B cell (primary cell): ENCODE measurements around the gene ERC2. TPM values are rescaled to one million over a fixed set of nuclear protein-coding genes. Genes with fewer than 3 reads are reported as not detected.

Experiments
- ATAC-seq: fragments of 200-7000 bp; cut with Tn5 transposase; one replicate; pipeline ENCODE4 v1.10.0; 2021; ENCODE audit warnings: low read depth, mild to moderate bottlenecking, moderate number of reproducible peaks, moderate library complexity
- CTCF ChIA-PET: fragments of 350-600 bp; sonication (Branson Sonifier 250); formaldehyde crosslinking; loops from one replicate; lab custom pipeline; 2021; ENCODE audit warnings: antibody characterized with exemption, inconsistent platforms; lab: Charles Lee
- POLR2A ChIA-PET: fragments of 350-600 bp; sonication (Branson Sonifier 250); formaldehyde crosslinking; loops from one replicate; lab custom pipeline; 2021; ENCODE audit warnings: antibody characterized with exemption; lab: Charles Lee
- DNase-seq: peaks from one replicate; pipeline ENCODE4 v3.0.0; 2013
- H2AFZ ChIP-seq: 2 replicates; pipeline ENCODE4 v1.6.1; 2012; ENCODE audit warnings: mild to moderate bottlenecking, low read depth, low read length; ENCODE audit not compliant: insufficient read depth, poor library complexity, severe bottlenecking
- H3K27ac ChIP-seq, 2 donors: 1 replicate in 1 of 2; 2 replicates in 1 of 2; pipeline ENCODE4 v1.5.1; 2012 to 2013; ENCODE audit warnings: low read length in 2 of 2, mild to moderate bottlenecking in 2 of 2, moderate library complexity in 1 of 2
- H3K27me3 ChIP-seq, 4 experiments: fragments of 200-600 bp in 1 of 4; sonication (generic) in 1 of 4; replicated peaks in 1 of 4; 1 replicate in 2 of 4; 2 replicates in 2 of 4; pipeline versions ENCODE4 v1.6.1 to v1.7.0; 2013 to 2016; ENCODE audit warnings: low read length in 3 of 4, mild to moderate bottlenecking in 2 of 4, mixed read lengths in 1 of 4, moderate library complexity in 1 of 4; ENCODE audit not compliant: insufficient read depth in 4 of 4, control insufficient read depth in 3 of 4; ENCODE audit errors: control extremely low read depth in 1 of 4
- H3K36me3 ChIP-seq, 2 experiments: replicated peaks in 1 of 2; 1 replicate in 1 of 2; 2 replicates in 1 of 2; pipeline versions ENCODE4 v1.6.1 to v1.7.1; 2013; ENCODE audit warnings: low read length in 1 of 2; ENCODE audit not compliant: insufficient read depth in 2 of 2, control insufficient read depth in 1 of 2; ENCODE audit errors: control extremely low read depth in 1 of 2, extremely low read depth in 1 of 2
- H3K4me1 ChIP-seq, 2 donors: fragments of 200-600 bp in 1 of 2; sonication (generic) in 1 of 2; 1 replicate in 1 of 2; 2 replicates in 1 of 2; pipeline versions ENCODE4 v1.5.1 to v1.6.1; 2013 to 2017; ENCODE audit warnings: low read length in 2 of 2; ENCODE audit not compliant: control insufficient read depth in 2 of 2, insufficient read depth in 2 of 2
- H3K4me2 ChIP-seq: replicated peaks from 2 replicates; pipeline ENCODE3; 2012; ENCODE audit warnings: mild to moderate bottlenecking, low read depth, low read length; ENCODE audit not compliant: poor library complexity, severe bottlenecking
- H3K4me3 ChIP-seq, 5 experiments: fragments of 200-600 bp in 1 of 5; sonication (generic) in 1 of 5; 1 replicate in 3 of 5; 2 replicates in 2 of 5; pipeline versions ENCODE4 v1.5.1 to v1.7.0; 2011 to 2016; ENCODE audit warnings: low read length in 4 of 5, mild to moderate bottlenecking in 4 of 5, low read depth in 2 of 5, control low read depth in 1 of 5, moderate library complexity in 1 of 5; ENCODE audit not compliant: insufficient read depth in 1 of 5; ENCODE audit errors: control extremely low read depth in 1 of 5, extremely low read depth in 1 of 5
- H3K79me2 ChIP-seq: fragments of 200-600 bp; sonication (generic); one replicate; pipeline ENCODE4 v1.6.0; 2016; ENCODE audit warnings: low read length; ENCODE audit not compliant: control insufficient read depth, insufficient read depth
- H3K9ac ChIP-seq: fragments of 200-600 bp; sonication (generic); 2 replicates; pipeline ENCODE4 v1.6.1; 2017; ENCODE audit warnings: mild to moderate bottlenecking, low read length, moderate library complexity
- H3K9me3 ChIP-seq, 3 donors: one replicate each; pipeline versions ENCODE4 v1.6.1 to v1.7.1; 2013; ENCODE audit warnings: low read length in 2 of 3; ENCODE audit not compliant: control insufficient read depth in 2 of 3, insufficient read depth in 1 of 3; ENCODE audit errors: control extremely low read depth in 1 of 3
- H4K20me1 ChIP-seq: 2 replicates; pipeline ENCODE4 v1.6.0; 2012; ENCODE audit warnings: mild to moderate bottlenecking, low read length; ENCODE audit not compliant: insufficient read depth, control insufficient read depth, poor library complexity, severe bottlenecking
- H3K27ac Mint-ChIP-seq: one replicate; pipeline ENCODE4 v1.8.0; 2021; ENCODE audit warnings: mixed read lengths
- H3K27me3 Mint-ChIP-seq: one replicate; pipeline ENCODE4 v1.8.0; 2021; ENCODE audit warnings: mixed read lengths
- H3K4me1 Mint-ChIP-seq: one replicate; pipeline ENCODE4 v1.8.0; 2021; ENCODE audit warnings: mixed read lengths
- H3K4me3 Mint-ChIP-seq: one replicate; pipeline ENCODE4 v1.8.0; 2021; ENCODE audit warnings: mixed read lengths
- H3K9me3 Mint-ChIP-seq: one replicate; pipeline ENCODE4 v1.8.0; 2022; ENCODE audit warnings: mixed read lengths; ENCODE audit not compliant: insufficient read depth
- EZH2 ChIP-seq: IDR thresholded peaks from 2 replicates; pipeline ENCODE4 v1.6.1; 2012; ENCODE audit warnings: borderline replicate concordance, low read depth, mild to moderate bottlenecking, moderate library complexity, low read length; ENCODE audit not compliant: insufficient read depth, poor library complexity, severe bottlenecking
- WGBS: methylation state at CpG from one replicate; pipeline ENCODE4 v1.1.5; 2013; ENCODE audit warnings: missing lambda C conversion rate; ENCODE audit not compliant: insufficient coverage; 5-methylcytosine and 5-hydroxymethylcytosine counted together
- intact Hi-C: fragments of 100-400 bp; cut with micrococcal nuclease; formaldehyde crosslinking; loops from one replicate; pipeline ENCODE4 v1.10.0; 2022
- polyA plus RNA-seq: library from polyadenylated mRNA; depleted of rRNA; stranded (reverse); fragments of >200 nt; gene quantifications from 2 replicates; pipeline ENCODE4 v1.2.3, GENCODE V29; 2012
- total RNA-seq, 2 donors: library from RNA; stranded (reverse); fragments of 120-200 nt in 1 of 2; gene quantifications; 1 replicate in 1 of 2; 2 replicates in 1 of 2; pipeline versions ENCODE4 v1.2.3 to v1.2.4, GENCODE V29; 2013 to 2022
- TF ChIP-seq, protein P1 (sequence below): fragments of 200-600 bp; IDR thresholded peaks from one replicate; pipeline ENCODE4 v1.8.0; 2022; ENCODE audit warnings: antibody characterized with exemption, mild to moderate bottlenecking

ERC2 gene
- total and polyA plus RNA-seq, 2 donors (not counting 1 experiment from before 2014, with no cell fraction given): not detected

DNA sequence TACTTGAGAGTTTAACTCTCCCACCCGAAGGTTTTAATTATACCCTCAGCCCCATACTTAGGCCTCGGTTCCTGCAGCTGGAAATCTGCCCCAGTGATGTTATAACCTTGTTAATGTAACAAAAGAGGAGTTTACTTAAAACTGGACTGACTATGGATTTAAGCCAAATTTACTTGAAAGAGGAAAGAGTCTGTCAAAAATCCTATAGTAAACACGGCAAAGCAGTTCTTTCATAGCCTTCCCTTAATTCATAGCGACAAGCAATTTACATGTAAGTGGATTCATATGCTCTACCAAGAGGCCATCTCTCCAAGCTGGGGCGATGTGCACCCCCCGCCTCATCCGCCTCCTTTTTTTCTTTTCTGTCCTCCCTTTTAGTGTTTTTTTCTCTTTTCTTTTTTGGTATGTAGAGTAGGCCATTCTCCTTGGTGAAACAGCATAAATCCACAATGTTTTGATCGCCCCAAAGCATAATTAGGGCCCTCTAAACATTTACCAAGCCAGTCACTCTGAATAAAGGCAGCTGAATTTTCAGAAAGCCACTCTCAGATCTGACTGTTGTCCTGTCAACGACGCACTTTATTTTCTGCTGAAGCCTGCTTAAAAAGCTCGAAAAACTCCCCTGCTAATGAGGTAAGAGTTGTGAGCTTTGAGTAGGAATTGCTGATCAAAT, 608.1 kb downstream of the ERC2 start:
- Histone ChIP-seq H3K79me2 (no peaks in the 10 kb centered on the region), H3K9me3 (no peaks in the 10 kb centered on the region), H2AFZ (no peak overlapping the region), H3K27me3 (no peaks in the 10 kb centered on the region), H3K4me3 (no peak overlapping the region), H4K20me1 (no peaks in the 10 kb centered on the region), H3K9ac (no peak overlapping the region), H3K4me2 (no peak overlapping the region), H3K27ac (no peak overlapping the region), H3K36me3 (no peaks in the 10 kb centered on the region), H3K4me1 (no peaks in the 10 kb centered on the region)
- H3K9me3 Mint-ChIP-seq: no peaks in the 10 kb centered on the region
- no peaks in the 10 kb centered on the region for H3K4me1 Mint-ChIP-seq
- ChIA-PET CTCF (no interaction called here), POLR2A (no interaction called here)
- intact Hi-C loops: no loop called here
- no peak for TF ChIP-seq EZH2
- TF ChIP-seq, protein P1, sequence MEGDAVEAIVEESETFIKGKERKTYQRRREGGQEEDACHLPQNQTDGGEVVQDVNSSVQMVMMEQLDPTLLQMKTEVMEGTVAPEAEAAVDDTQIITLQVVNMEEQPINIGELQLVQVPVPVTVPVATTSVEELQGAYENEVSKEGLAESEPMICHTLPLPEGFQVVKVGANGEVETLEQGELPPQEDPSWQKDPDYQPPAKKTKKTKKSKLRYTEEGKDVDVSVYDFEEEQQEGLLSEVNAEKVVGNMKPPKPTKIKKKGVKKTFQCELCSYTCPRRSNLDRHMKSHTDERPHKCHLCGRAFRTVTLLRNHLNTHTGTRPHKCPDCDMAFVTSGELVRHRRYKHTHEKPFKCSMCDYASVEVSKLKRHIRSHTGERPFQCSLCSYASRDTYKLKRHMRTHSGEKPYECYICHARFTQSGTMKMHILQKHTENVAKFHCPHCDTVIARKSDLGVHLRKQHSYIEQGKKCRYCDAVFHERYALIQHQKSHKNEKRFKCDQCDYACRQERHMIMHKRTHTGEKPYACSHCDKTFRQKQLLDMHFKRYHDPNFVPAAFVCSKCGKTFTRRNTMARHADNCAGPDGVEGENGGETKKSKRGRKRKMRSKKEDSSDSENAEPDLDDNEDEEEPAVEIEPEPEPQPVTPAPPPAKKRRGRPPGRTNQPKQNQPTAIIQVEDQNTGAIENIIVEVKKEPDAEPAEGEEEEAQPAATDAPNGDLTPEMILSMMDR: no peak
- WGBS: 82% methylated on average over 3 of the region's 11 CpGs
- ATAC-seq: no peak
- DNase-seq: no peak
- no peak overlapping the region for H3K4me3 Mint-ChIP-seq
- no peaks in the 10 kb centered on the region for H3K27me3 Mint-ChIP-seq
- H3K27ac Mint-ChIP-seq: no peak overlapping the region

DNA sequence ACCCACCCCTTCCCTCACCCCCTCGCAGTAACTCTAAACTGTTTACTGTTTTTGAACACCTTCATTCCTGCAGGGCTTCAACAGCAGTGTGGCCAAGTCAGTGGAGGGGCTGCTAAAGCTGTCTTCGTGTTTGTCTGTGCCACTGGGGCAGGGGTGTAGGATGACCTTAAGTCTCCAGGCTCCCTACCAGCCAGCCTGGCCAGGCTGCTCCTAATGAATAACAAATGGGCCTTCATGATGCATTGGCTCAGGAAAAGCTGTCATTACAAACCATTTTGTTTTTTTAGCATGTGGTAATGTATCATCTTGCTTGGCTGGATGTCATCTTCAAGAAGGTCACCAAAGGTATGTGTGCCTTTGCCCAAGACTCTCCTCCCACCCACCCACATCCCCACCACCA, 609.0 kb downstream of the ERC2 start:
- intact Hi-C loops: no loop called here
- CTCF ChIA-PET: no interaction called here
- H3K4me3 Mint-ChIP-seq: no peak overlapping the region
- WGBS: 67% methylated on average over 1 of the region's 2 CpGs
- no peaks in the 10 kb centered on the region for H3K27me3 Mint-ChIP-seq
- H3K27ac ChIP-seq: no peak overlapping the region
- TF ChIP-seq, protein P1: no peak
- TF ChIP-seq EZH2: no peak
- no peak overlapping the region for H3K27ac Mint-ChIP-seq
- no peak overlapping the region for H3K4me2 ChIP-seq
- H4K20me1 ChIP-seq: no peaks in the 10 kb centered on the region
- no peak for ATAC-seq
- no peak overlapping the region for H2AFZ ChIP-seq
- no peaks in the 10 kb centered on the region for H3K4me1 Mint-ChIP-seq
- DNase-seq: no peak
- H3K79me2 ChIP-seq: no peaks in the 10 kb centered on the region
- H3K9me3 ChIP-seq: no peaks in the 10 kb centered on the region
- H3K9me3 Mint-ChIP-seq: no peaks in the 10 kb centered on the region
- H3K4me1 ChIP-seq: no peaks in the 10 kb centered on the region
- H3K36me3 ChIP-seq: no peaks in the 10 kb centered on the region
- no peaks in the 10 kb centered on the region for H3K27me3 ChIP-seq
- no peak overlapping the region for H3K9ac ChIP-seq
- H3K4me3 ChIP-seq: no peak overlapping the region
- POLR2A ChIA-PET: no interaction called here
